H9 (cell line): Measurements from ENCODE around the gene ABCC3. TPM values are rescaled to one million over a fixed set of nuclear protein-coding genes. Genes with fewer than 3 reads are reported as not detected.

Experiments used
- DNase-seq: peaks from one replicate; pipeline ENCODE4 v3.0.0-alpha.2; 2017
- H2AFZ ChIP-seq: one replicate; pipeline ENCODE4 v1.6.1; 2013; ENCODE audit warnings: mild to moderate bottlenecking, low read length, control low read depth, moderate library complexity
- H2AK5ac ChIP-seq: 2 replicates; pipeline ENCODE4 v1.6.1; 2013; ENCODE audit warnings: low read length, control low read depth, mixed read lengths; ENCODE audit not compliant: insufficient read length
- H2BK120ac ChIP-seq: one replicate; pipeline ENCODE4 v1.6.1; 2013; ENCODE audit warnings: low read depth, mild to moderate bottlenecking, low read length, control low read depth, inconsistent platforms; ENCODE audit not compliant: poor library complexity, severe bottlenecking
- H2BK12ac ChIP-seq: 2 replicates; pipeline ENCODE4 v1.6.1; 2013; ENCODE audit warnings: low read length, control low read depth, mixed read lengths, low read depth; ENCODE audit not compliant: insufficient read length
- H2BK15ac ChIP-seq: 2 replicates; pipeline ENCODE4 v1.6.1; 2013; ENCODE audit warnings: low read depth, low read length, control low read depth
- H2BK20ac ChIP-seq: one replicate; pipeline ENCODE4 v1.6.1; 2013; ENCODE audit warnings: low read depth, mild to moderate bottlenecking, low read length, control low read depth, inconsistent platforms; ENCODE audit not compliant: poor library complexity, severe bottlenecking
- H2BK5ac ChIP-seq: 2 replicates; pipeline ENCODE4 v1.6.1; 2013; ENCODE audit warnings: low read length, control low read depth, mixed read lengths; ENCODE audit not compliant: insufficient read length
- H3K14ac ChIP-seq: 2 replicates; pipeline ENCODE4 v1.6.1; 2013; ENCODE audit warnings: low read length, control low read depth; ENCODE audit not compliant: insufficient read depth
- H3K18ac ChIP-seq: 2 replicates; pipeline ENCODE4 v1.6.1; 2013; ENCODE audit warnings: low read depth, mild to moderate bottlenecking, mixed read lengths, low read length, control low read depth; ENCODE audit not compliant: insufficient read length
- H3K23ac ChIP-seq: 2 replicates; pipeline ENCODE4 v1.6.1; 2013; ENCODE audit warnings: low read length, control low read depth, mixed read lengths, low read depth; ENCODE audit not compliant: insufficient read length
- H3K23me2 ChIP-seq: 2 replicates; pipeline ENCODE4 v1.6.1; 2013; ENCODE audit warnings: low read depth, mild to moderate bottlenecking, mixed read lengths, low read length, control low read depth; ENCODE audit not compliant: insufficient read length, poor library complexity, severe bottlenecking
- H3K27ac ChIP-seq: 2 replicates; pipeline ENCODE4 v1.5.1; 2013; ENCODE audit warnings: low read length, control low read depth, mixed read lengths, low read depth; ENCODE audit not compliant: insufficient read length
- H3K27me3 ChIP-seq: 2 replicates; pipeline ENCODE4 v1.6.1; 2013; ENCODE audit warnings: low read length, control low read depth, inconsistent platforms; ENCODE audit not compliant: insufficient read depth
- H3K4ac ChIP-seq: 2 replicates; pipeline ENCODE4 v1.6.1; 2013; ENCODE audit warnings: low read depth, mild to moderate bottlenecking, control low read depth, inconsistent platforms, low read length, moderate library complexity
- H3K4me1 ChIP-seq: 2 replicates; pipeline ENCODE4 v1.6.1; 2013; ENCODE audit warnings: low read length, control low read depth, inconsistent platforms; ENCODE audit not compliant: insufficient read depth
- H3K4me2 ChIP-seq: 2 replicates; pipeline ENCODE4 v1.6.1; 2013; ENCODE audit warnings: low read length, control low read depth, mixed read lengths; ENCODE audit not compliant: insufficient read length, insufficient read depth
- H3K56ac ChIP-seq: 2 replicates; pipeline ENCODE4 v1.6.1; 2013; ENCODE audit warnings: low read depth, mild to moderate bottlenecking, mixed read lengths, low read length, control low read depth; ENCODE audit not compliant: insufficient read length
- H3K79me1 ChIP-seq: 2 replicates; pipeline ENCODE4 v1.6.1; 2013; ENCODE audit warnings: low read depth, mild to moderate bottlenecking, moderate library complexity, low read length, control low read depth, inconsistent platforms; ENCODE audit not compliant: insufficient read depth, poor library complexity, severe bottlenecking
- H3K79me2 ChIP-seq: 2 replicates; pipeline ENCODE4 v1.6.1; 2013; ENCODE audit warnings: low read length, control low read depth, inconsistent platforms; ENCODE audit not compliant: insufficient read depth
- H3K9ac ChIP-seq: 2 replicates; pipeline ENCODE4 v1.6.1; 2013; ENCODE audit warnings: low read length, control low read depth, mixed read lengths; ENCODE audit not compliant: insufficient read length; ENCODE audit errors: extremely low read depth
- H3K9me3 ChIP-seq: one replicate; pipeline ENCODE4 v1.6.1; 2013; ENCODE audit warnings: low read depth, low read length, inconsistent platforms; ENCODE audit not compliant: control insufficient read depth
- H3T11ph ChIP-seq: one replicate; pipeline ENCODE4 v1.6.1; 2013; ENCODE audit warnings: mild to moderate bottlenecking, low read length, control low read depth, inconsistent platforms
- H4K20me1 ChIP-seq: one replicate; pipeline ENCODE4 v1.6.1; 2013; ENCODE audit not compliant: control insufficient read depth, insufficient read length, insufficient read depth
- H4K5ac ChIP-seq: 2 replicates; pipeline ENCODE4 v1.6.1; 2013; ENCODE audit warnings: low read depth, mild to moderate bottlenecking, mixed read lengths, low read length, control low read depth; ENCODE audit not compliant: insufficient read length
- H4K8ac ChIP-seq: replicated peaks from 2 replicates; pipeline ENCODE4 v1.6.1; 2013; ENCODE audit warnings: low read length, control low read depth, mixed read lengths, low read depth; ENCODE audit not compliant: insufficient read length
- H4K91ac ChIP-seq: 2 replicates; pipeline ENCODE4 v1.6.1; 2013; ENCODE audit warnings: low read depth, mild to moderate bottlenecking, moderate library complexity, mixed read lengths, low read length, control low read depth; ENCODE audit not compliant: insufficient read length
- H3K27ac Mint-ChIP-seq, 3 experiments: 2 replicates in 2 of 3; 3 replicates in 1 of 3; pipeline ENCODE4 v1.8.0; 2020 to 2021; ENCODE audit warnings: mixed read lengths in 3 of 3, mild to moderate bottlenecking in 1 of 3, moderate library complexity in 1 of 3
- H3K27me3 Mint-ChIP-seq: 2 replicates; pipeline ENCODE4 v1.8.0; 2021; ENCODE audit warnings: low read depth, mild to moderate bottlenecking, moderate library complexity, mixed read lengths
- H3K36me3 Mint-ChIP-seq, 3 experiments: 2 replicates in 2 of 3; 3 replicates in 1 of 3; pipeline ENCODE4 v1.8.0; 2020 to 2021; ENCODE audit warnings: low read depth in 3 of 3, mixed read lengths in 3 of 3; ENCODE audit not compliant: insufficient read depth in 1 of 3
- H3K4me1 Mint-ChIP-seq, 2 experiments: 2 replicates each; pipeline ENCODE4 v1.8.0; 2020; ENCODE audit warnings: mixed read lengths in 2 of 2
- H3K4me3 Mint-ChIP-seq, 2 experiments: 2 replicates in 1 of 2; 3 replicates in 1 of 2; pipeline ENCODE4 v1.8.0; 2020 to 2021; ENCODE audit warnings: mild to moderate bottlenecking in 2 of 2, mixed read lengths in 2 of 2, moderate library complexity in 1 of 2
- H3K9me3 Mint-ChIP-seq, 2 experiments: 2 replicates in 1 of 2; 3 replicates in 1 of 2; pipeline ENCODE4 v1.8.0; 2020; ENCODE audit warnings: mild to moderate bottlenecking in 2 of 2, mixed read lengths in 2 of 2, moderate library complexity in 1 of 2
- WGBS: extraction: QIAGEN DNeasy Blood & Tissue Kit; methylation state at CpG from one replicate; pipeline ENCODE4 v1.1.7; 2013; ENCODE audit warnings: missing lambda C conversion rate, low lambda C conversion rate, mixed read lengths; ENCODE audit not compliant: insufficient read length; ENCODE audit errors: extremely low coverage; 5-methylcytosine and 5-hydroxymethylcytosine counted together
- total RNA-seq: library from RNA; stranded (reverse); gene quantifications from 2 replicates; pipeline ENCODE4 v1.2.1, GENCODE V29; 2021
- TF ChIP-seq, protein P1 (sequence below): fragments of 200-600 bp; sonication (generic); conservative IDR thresholded peaks from 3 replicates; pipeline ENCODE4 v1.8.0; 2021; ENCODE audit warnings: antibody characterized with exemption, mild to moderate bottlenecking

ABCC3 gene
- total RNA-seq, 1 experiment from 2014 or later = 0.31 TPM

DNA sequence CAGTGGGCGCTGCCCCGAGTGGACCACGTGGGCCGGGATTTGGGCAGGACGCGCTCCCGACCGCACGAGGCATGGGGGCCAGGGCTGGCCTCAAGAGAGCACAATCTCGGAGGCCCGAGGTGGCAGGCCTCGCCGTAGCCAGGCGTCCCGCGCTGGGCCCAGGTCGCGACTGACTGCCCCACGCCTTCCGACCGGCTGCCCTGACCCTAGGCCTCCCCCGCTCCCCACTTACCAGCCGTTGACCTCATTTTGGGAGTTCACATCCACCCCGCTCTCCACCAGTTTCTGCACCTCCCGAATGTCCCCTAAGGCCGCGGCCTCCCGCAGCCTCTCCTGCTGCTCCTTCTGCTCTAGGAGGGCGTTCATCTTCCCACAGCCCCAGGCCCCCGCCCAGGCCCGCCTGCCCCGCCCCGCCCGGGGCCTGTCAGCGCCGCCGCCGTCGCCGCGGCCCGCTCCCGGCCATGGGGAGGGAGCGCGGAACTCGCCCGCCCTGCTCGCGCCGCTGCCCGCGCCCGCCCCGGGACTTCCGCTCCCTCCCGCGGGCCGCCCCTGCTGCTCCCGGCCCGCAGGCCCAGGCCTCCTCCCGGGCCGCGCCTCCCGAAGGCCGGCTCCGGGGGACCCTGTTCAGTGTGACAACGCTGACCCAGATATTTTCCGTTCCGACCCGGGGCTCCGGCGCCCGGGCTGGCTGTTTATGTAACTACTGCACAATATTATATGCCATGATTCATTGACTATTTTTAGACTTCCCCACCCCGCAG lies 72.8 kb downstream of the ABCC3 start, which contains the start of gene ANKRD40:
TSS of gene ANKRD40 (minus strand) at position 626 of the 761 bp plus-strand sequence. CDS start at position 366, 260 bp downstream.
- H3K9me3 Mint-ChIP-seq = no peaks in the 10 kb centered on the region
- Histone ChIP-seq H2AFZ (peak within 1 kb of the TSS; percentile 91), H3K79me1 (peaks cover 6% of the 10 kb centered on the region), H3K9me3 (no peaks in the 10 kb centered on the region), H4K20me1 (no peaks in the 10 kb centered on the region), H2BK15ac (no peak within 1 kb of the TSS), H3K23me2 (peaks cover 5% of the 10 kb centered on the region), H3K4me2 (peak within 1 kb of the TSS; percentile 95), H4K8ac (peak within 1 kb of the TSS; percentile 97), H3K4me1 (no peaks in the 10 kb centered on the region; the same call in 1 of the 2 replicates), H3K79me2 (no peaks in the 10 kb centered on the region), H3K18ac (peak within 1 kb of the TSS; percentile 43), H3K27ac (peak within 1 kb of the TSS; percentile 70), H3K56ac (no peak within 1 kb of the TSS), H3K27me3 (no peaks in the 10 kb centered on the region), H4K5ac (peak within 1 kb of the TSS; percentile 85), H3K9ac (peak within 1 kb of the TSS; percentile 85), H3T11ph (no peak within 1 kb of the TSS), H2BK5ac (no peak within 1 kb of the TSS), H3K14ac (peak within 1 kb of the TSS; percentile 49), H2BK12ac (no peak within 1 kb of the TSS), H3K4ac (no peak within 1 kb of the TSS), H3K23ac (no peak within 1 kb of the TSS), H4K91ac (no peak within 1 kb of the TSS), H2BK120ac (no peak within 1 kb of the TSS), H2BK20ac (no peak within 1 kb of the TSS), H2AK5ac (no peak within 1 kb of the TSS)
- no CpG with 5 or more reads among the region's 74 CpGs for WGBS
- peaks cover 10 to 20% (median 16%) of the 10 kb centered on the region in 3 experiments for H3K36me3 Mint-ChIP-seq
- peak within 1 kb of the TSS; percentile 97 to 99 (median 97) for H3K27ac Mint-ChIP-seq
- H3K4me3 Mint-ChIP-seq = peak within 1 kb of the TSS; percentile 90 to 96
- peaks cover 23 to 25% of the 10 kb centered on the region in 2 experiments for H3K4me1 Mint-ChIP-seq
- TF ChIP-seq, protein P1, sequence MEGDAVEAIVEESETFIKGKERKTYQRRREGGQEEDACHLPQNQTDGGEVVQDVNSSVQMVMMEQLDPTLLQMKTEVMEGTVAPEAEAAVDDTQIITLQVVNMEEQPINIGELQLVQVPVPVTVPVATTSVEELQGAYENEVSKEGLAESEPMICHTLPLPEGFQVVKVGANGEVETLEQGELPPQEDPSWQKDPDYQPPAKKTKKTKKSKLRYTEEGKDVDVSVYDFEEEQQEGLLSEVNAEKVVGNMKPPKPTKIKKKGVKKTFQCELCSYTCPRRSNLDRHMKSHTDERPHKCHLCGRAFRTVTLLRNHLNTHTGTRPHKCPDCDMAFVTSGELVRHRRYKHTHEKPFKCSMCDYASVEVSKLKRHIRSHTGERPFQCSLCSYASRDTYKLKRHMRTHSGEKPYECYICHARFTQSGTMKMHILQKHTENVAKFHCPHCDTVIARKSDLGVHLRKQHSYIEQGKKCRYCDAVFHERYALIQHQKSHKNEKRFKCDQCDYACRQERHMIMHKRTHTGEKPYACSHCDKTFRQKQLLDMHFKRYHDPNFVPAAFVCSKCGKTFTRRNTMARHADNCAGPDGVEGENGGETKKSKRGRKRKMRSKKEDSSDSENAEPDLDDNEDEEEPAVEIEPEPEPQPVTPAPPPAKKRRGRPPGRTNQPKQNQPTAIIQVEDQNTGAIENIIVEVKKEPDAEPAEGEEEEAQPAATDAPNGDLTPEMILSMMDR = no peak
- DNase-seq = peak; percentile 73
- no peaks in the 10 kb centered on the region; the same call in 1 of the 2 replicates for H3K27me3 Mint-ChIP-seq
